Measurements from ENCODE around the gene UCN. TPM values are rescaled to one million over a fixed set of nuclear protein-coding genes. Genes with fewer than 3 reads are reported as not detected.

The UCN gene
- total and polyA plus RNA-seq, 2 of the 4 experiments (the other 2 are of a cell fraction), result 0.22 TPM; not detected in 1

DNA sequence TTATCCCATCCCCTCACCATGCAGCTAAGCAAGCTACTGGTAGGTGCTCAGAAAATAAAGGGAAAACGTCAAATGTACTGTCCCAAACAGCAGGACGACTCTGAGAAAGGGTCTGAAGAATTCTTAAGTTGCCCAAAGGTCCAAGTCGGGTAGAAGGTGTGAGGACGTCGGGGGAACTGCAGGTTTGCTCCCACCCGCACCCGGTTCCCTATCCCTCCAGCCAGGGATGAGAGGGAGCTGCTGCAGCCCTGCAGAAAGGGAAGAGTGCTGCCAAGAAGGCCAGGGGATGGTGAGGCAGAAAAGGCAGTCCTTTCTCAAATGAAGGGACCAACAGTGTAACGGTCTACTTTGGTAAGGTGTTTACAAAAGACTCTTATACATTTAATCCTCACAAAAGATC lies 6.9 kb upstream of the UCN start:
- H4K91ac ChIP-seq (ENCODE audit: insufficient read depth, low read depth, low read length), result no peak overlapping the region
- no peak overlapping the region for H3K9ac ChIP-seq (ENCODE audit: low read depth, low read length)
- CTCF ChIA-PET, result no interaction called here
- peaks cover 6 to 17% of the 10 kb centered on the region in 2 experiments for H3K79me1 ChIP-seq (ENCODE audit: low read depth in 1 of 2, low read length in 2 of 2)
- H3K56ac ChIP-seq (ENCODE audit: extremely low read depth, insufficient read depth, low read length), result no peak overlapping the region
- no peak overlapping the region for H2AK5ac ChIP-seq (ENCODE audit: low read depth, low read length)
- no peak overlapping the region for H4K8ac ChIP-seq (ENCODE audit: low read depth in 2 of 2, low read length in 2 of 2)
- H3K9me3 ChIP-seq (ENCODE audit: control insufficient read depth, insufficient read depth, low read length), result no peaks in the 10 kb centered on the region
- no peak overlapping the region for H2BK120ac ChIP-seq (ENCODE audit: low read depth, low read length)
- in situ Hi-C loops (cut with MboI; ENCODE audit: low sequenced_read_pairs) (no loop called here), dilution Hi-C loops (cut with HindIII; ENCODE audit: low sequenced_read_pairs, unreplicated experiment) (no loop called here), intact Hi-C loops (cut with micrococcal nuclease) (no loop called here)
- 0 out of 2 replicates have a peak, but pooled peaks cover 4% of the 10 kb centered on the region for H3K9me1 ChIP-seq (ENCODE audit: insufficient read depth, low read length)
- H3K27ac ChIP-seq (ENCODE audit: insufficient read depth, low read length), result no peak overlapping the region
- no CpG with 5 or more reads among the region's 8 CpGs for WGBS, 2 experiments (ENCODE audit: extremely low coverage in 2 of 2, insufficient read length in 1 of 2)
- no peak overlapping the region for H3K4me3 ChIP-seq (ENCODE audit: insufficient read depth, low read depth, low read length)
- H4K20me1 ChIP-seq (ENCODE audit: insufficient read depth, low read length), result no peaks in the 10 kb centered on the region
- H2BK20ac ChIP-seq (ENCODE audit: low read depth, low read length), result no peak overlapping the region
- H2AFZ ChIP-seq (replicated peaks; ENCODE audit: low read length, poor library complexity), result no peak overlapping the region
- no peak overlapping the region for H3K23ac ChIP-seq (ENCODE audit: low read depth, low read length)
- DNase-seq, result no peak
- H3K36me3 ChIP-seq (ENCODE audit: control insufficient read depth, insufficient read depth, low read length), result peaks cover 15% of the 10 kb centered on the region
- no peak overlapping the region for H3K14ac ChIP-seq (replicated peaks; ENCODE audit: low read depth, low read length)
- H4K5ac ChIP-seq (ENCODE audit: low read depth, low read length), result no peak overlapping the region
- no TSS peak for BruUV-seq (replicated peaks)
- no peaks in the 10 kb centered on the region for H3K27me3 ChIP-seq (ENCODE audit: control insufficient read depth, insufficient read depth, low read length)
- TF ChIP-seq BHLHE40 (IDR thresholded peaks at IDR 0.05; ENCODE audit: low read depth, low read length) (no peak), CEBPB (IDR thresholded peaks at IDR 0.05; ENCODE audit: low read depth, low read length) (no peak), RCOR1 (IDR thresholded peaks at IDR 0.05; ENCODE audit: insufficient replicate concordance, low read length) (no peak), MAFK (IDR thresholded peaks at IDR 0.05; ENCODE audit: low read depth, low read length) (no peak), MAZ (IDR thresholded peaks at IDR 0.05; ENCODE audit: borderline replicate concordance, low read depth, low read length) (no peak), NFE2L2 (IDR thresholded peaks at IDR 0.05; ENCODE audit: low read depth, low read length) (no peak), SMC3 (IDR thresholded peaks at IDR 0.05; ENCODE audit: low read depth, low read length) (no peak), CHD1 (IDR thresholded peaks at IDR 0.05; ENCODE audit: low read depth, low read length) (no peak), RAD21 (IDR thresholded peaks at IDR 0.05; ENCODE audit: low read length) (no peak), MXI1 (IDR thresholded peaks at IDR 0.05; ENCODE audit: borderline replicate concordance, low read depth, low read length) (no peak), FOS (IDR thresholded peaks at IDR 0.05; ENCODE audit: low read depth, low read length) (no peak), POLR2A (IDR thresholded peaks at IDR 0.05; ENCODE audit: low read depth, low read length) (no peak), RFX5 (IDR thresholded peaks at IDR 0.05; ENCODE audit: low read depth, low read length) (no peak)
- TF ChIP-seq, protein P1, sequence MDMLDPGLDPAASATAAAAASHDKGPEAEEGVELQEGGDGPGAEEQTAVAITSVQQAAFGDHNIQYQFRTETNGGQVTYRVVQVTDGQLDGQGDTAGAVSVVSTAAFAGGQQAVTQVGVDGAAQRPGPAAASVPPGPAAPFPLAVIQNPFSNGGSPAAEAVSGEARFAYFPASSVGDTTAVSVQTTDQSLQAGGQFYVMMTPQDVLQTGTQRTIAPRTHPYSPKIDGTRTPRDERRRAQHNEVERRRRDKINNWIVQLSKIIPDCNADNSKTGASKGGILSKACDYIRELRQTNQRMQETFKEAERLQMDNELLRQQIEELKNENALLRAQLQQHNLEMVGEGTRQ (IDR thresholded peaks at IDR 0.05; ENCODE audit: low read depth, low read length), result no peak
- TF ChIP-seq, protein P2, sequence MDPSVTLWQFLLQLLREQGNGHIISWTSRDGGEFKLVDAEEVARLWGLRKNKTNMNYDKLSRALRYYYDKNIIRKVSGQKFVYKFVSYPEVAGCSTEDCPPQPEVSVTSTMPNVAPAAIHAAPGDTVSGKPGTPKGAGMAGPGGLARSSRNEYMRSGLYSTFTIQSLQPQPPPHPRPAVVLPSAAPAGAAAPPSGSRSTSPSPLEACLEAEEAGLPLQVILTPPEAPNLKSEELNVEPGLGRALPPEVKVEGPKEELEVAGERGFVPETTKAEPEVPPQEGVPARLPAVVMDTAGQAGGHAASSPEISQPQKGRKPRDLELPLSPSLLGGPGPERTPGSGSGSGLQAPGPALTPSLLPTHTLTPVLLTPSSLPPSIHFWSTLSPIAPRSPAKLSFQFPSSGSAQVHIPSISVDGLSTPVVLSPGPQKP (IDR thresholded peaks at IDR 0.05; ENCODE audit: borderline replicate concordance, low read depth, low read length), result no peak
- TF ChIP-seq, protein P3, sequence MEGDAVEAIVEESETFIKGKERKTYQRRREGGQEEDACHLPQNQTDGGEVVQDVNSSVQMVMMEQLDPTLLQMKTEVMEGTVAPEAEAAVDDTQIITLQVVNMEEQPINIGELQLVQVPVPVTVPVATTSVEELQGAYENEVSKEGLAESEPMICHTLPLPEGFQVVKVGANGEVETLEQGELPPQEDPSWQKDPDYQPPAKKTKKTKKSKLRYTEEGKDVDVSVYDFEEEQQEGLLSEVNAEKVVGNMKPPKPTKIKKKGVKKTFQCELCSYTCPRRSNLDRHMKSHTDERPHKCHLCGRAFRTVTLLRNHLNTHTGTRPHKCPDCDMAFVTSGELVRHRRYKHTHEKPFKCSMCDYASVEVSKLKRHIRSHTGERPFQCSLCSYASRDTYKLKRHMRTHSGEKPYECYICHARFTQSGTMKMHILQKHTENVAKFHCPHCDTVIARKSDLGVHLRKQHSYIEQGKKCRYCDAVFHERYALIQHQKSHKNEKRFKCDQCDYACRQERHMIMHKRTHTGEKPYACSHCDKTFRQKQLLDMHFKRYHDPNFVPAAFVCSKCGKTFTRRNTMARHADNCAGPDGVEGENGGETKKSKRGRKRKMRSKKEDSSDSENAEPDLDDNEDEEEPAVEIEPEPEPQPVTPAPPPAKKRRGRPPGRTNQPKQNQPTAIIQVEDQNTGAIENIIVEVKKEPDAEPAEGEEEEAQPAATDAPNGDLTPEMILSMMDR (conservative IDR thresholded peaks at IDR 0.05; ENCODE audit: low read depth, low read length), result no peak
- no peak overlapping the region for H3K18ac ChIP-seq (ENCODE audit: low read depth, low read length)
- no peaks in the 10 kb centered on the region for H3K4me1 ChIP-seq (ENCODE audit: control insufficient read depth, insufficient read depth, low read length)
- no peak overlapping the region for H3K4me2 ChIP-seq (ENCODE audit: low read depth, low read length)
- no peak overlapping the region for H2AK9ac ChIP-seq (replicated peaks; ENCODE audit: low read depth, low read length, poor library complexity)
- ATAC-seq (ENCODE audit: low read depth), result no peak
- no peak overlapping the region for H2BK15ac ChIP-seq (ENCODE audit: low read depth, low read length)
- no peak overlapping the region for H2BK5ac ChIP-seq (ENCODE audit: low read depth, low read length, poor library complexity, severe bottlenecking)
- H3K4ac ChIP-seq (ENCODE audit: low read depth, low read length), result no peak overlapping the region
- POLR2A ChIA-PET (ENCODE audit: unreplicated experiment), result no interaction called here

All from IMR-90 (cell line).